Neural crest cell (in vitro differentiated cells): ENCODE measurements around the gene ZNF385B. TPM values are rescaled to one million over a fixed set of nuclear protein-coding genes. Genes with fewer than 3 reads are reported as not detected.

Experiments
- DNase-seq: peaks from one replicate; pipeline ENCODE4 v3.0.0; 2021; ENCODE audit warnings: low read depth, mixed read lengths, low spot score
- H3K27ac Mint-ChIP-seq: one replicate; pipeline ENCODE4 v1.8.0; 2021; ENCODE audit warnings: mild to moderate bottlenecking, mixed read lengths; ENCODE audit not compliant: unreplicated experiment
- H3K27me3 Mint-ChIP-seq: 2 replicates; pipeline ENCODE4 v1.8.0; 2021; ENCODE audit warnings: low read depth, mild to moderate bottlenecking, mixed read lengths
- H3K36me3 Mint-ChIP-seq: 2 replicates; pipeline ENCODE4 v1.8.0; 2021; ENCODE audit warnings: low read depth, mild to moderate bottlenecking, mixed read lengths
- H3K4me1 Mint-ChIP-seq: 2 replicates; pipeline ENCODE4 v1.8.0; 2021; ENCODE audit warnings: mixed read lengths
- H3K4me3 Mint-ChIP-seq: one replicate; pipeline ENCODE4 v1.8.0; 2021; ENCODE audit warnings: mild to moderate bottlenecking, mixed read lengths
- H3K9me3 Mint-ChIP-seq: 2 replicates; pipeline ENCODE4 v1.8.0; 2021; ENCODE audit warnings: mixed read lengths
- total RNA-seq: library from RNA; stranded (reverse); gene quantifications from 2 replicates; pipeline ENCODE4 v1.2.1, GENCODE V29; 2021
- TF ChIP-seq, protein P1 (sequence below): fragments of 200-600 bp; sonication (generic); conservative IDR thresholded peaks from 2 replicates; pipeline ENCODE4 v1.5.0; 2021; ENCODE audit warnings: antibody characterized with exemption, mild to moderate bottlenecking

The ZNF385B gene
- total RNA-seq, 1 donor from 2014 or later = 2.1 TPM

DNA sequence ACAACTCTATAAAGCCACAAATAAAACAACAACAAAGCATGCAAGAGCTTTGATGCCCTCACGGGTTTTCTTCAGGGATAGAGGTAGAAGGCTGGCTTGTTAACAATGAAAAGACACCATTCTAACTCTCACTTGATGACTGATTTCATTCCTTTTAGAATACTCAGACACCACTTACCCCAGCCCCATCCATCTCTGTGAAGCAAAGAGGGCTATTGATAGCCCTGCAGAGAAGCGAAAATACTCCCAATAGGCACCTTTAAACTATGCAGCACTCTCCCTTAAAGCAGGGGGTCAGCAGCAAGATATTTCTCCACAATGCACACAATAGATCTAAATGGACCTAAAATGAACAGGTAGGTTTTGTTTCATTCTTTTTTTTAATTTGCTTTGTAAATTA lies 35.1 kb downstream of the ZNF385B start:
- H3K4me3 Mint-ChIP-seq = no peak overlapping the region
- no peak overlapping the region for H3K27ac Mint-ChIP-seq
- H3K36me3 Mint-ChIP-seq = no peaks in the 10 kb centered on the region
- no peaks in the 10 kb centered on the region for H3K27me3 Mint-ChIP-seq
- no peak for DNase-seq
- H3K9me3 Mint-ChIP-seq = no peaks in the 10 kb centered on the region
- TF ChIP-seq, protein P1, sequence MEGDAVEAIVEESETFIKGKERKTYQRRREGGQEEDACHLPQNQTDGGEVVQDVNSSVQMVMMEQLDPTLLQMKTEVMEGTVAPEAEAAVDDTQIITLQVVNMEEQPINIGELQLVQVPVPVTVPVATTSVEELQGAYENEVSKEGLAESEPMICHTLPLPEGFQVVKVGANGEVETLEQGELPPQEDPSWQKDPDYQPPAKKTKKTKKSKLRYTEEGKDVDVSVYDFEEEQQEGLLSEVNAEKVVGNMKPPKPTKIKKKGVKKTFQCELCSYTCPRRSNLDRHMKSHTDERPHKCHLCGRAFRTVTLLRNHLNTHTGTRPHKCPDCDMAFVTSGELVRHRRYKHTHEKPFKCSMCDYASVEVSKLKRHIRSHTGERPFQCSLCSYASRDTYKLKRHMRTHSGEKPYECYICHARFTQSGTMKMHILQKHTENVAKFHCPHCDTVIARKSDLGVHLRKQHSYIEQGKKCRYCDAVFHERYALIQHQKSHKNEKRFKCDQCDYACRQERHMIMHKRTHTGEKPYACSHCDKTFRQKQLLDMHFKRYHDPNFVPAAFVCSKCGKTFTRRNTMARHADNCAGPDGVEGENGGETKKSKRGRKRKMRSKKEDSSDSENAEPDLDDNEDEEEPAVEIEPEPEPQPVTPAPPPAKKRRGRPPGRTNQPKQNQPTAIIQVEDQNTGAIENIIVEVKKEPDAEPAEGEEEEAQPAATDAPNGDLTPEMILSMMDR = no peak
- no peaks in the 10 kb centered on the region for H3K4me1 Mint-ChIP-seq

GRCh38 chr2:179825494-179825893 lies 35.9 kb downstream of the ZNF385B start:
- Mint-ChIP-seq H3K27ac (no peak overlapping the region), H3K9me3 (no peaks in the 10 kb centered on the region), H3K4me1 (no peaks in the 10 kb centered on the region), H3K4me3 (no peak overlapping the region), H3K27me3 (no peaks in the 10 kb centered on the region), H3K36me3 (no peaks in the 10 kb centered on the region)
- no peak for DNase-seq
- TF ChIP-seq, protein P1 = no peak

DNA sequence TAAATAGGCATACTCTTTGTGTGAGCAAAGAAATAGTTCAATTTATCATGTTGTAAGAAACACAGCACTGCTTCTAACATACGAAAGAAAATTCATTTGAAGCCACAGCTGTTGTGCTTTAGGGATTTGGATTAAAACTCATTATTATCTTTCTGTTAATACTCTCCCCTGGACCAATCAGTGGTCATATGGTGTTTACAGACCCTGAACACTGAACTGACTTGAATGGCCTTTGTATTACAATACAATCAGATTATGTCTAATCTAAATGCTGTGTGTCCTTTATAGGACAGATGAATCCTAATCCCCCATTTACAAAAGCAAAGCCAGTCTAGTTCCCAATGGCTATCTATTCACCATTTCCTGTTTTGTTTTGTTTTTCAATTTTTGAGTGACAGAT lies 36.5 kb downstream of the ZNF385B start:
- DNase-seq = no peak
- H3K27ac Mint-ChIP-seq = no peak overlapping the region
- H3K9me3 Mint-ChIP-seq = no peaks in the 10 kb centered on the region
- H3K36me3 Mint-ChIP-seq = no peaks in the 10 kb centered on the region
- H3K4me3 Mint-ChIP-seq = no peak overlapping the region
- no peaks in the 10 kb centered on the region for H3K4me1 Mint-ChIP-seq
- H3K27me3 Mint-ChIP-seq = no peaks in the 10 kb centered on the region
- TF ChIP-seq, protein P1 = no peak

DNA sequence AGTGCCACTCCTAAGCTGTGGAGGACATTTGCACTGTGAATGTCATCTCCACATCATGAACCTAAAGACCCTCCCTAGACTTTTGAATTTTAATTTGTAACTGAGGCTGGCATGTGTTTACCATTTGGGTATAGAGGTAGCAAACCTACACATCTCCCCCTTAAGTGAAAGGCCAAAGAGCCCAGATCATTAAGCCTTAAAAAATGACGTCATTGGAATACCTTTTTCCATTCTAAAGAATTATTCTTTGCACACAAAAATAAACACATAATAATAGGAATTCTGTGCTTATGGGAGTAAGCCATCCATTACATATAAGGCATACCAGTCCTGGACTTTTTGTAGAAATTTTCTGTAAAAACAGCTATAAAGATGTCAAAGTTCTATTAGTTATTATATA lies 38.9 kb downstream of the ZNF385B start:
- no peak for DNase-seq
- Mint-ChIP-seq H3K9me3 (no peaks in the 10 kb centered on the region), H3K36me3 (no peaks in the 10 kb centered on the region), H3K4me1 (no peaks in the 10 kb centered on the region), H3K27ac (no peak overlapping the region), H3K27me3 (no peaks in the 10 kb centered on the region), H3K4me3 (no peak overlapping the region)
- TF ChIP-seq, protein P1 = no peak

DNA sequence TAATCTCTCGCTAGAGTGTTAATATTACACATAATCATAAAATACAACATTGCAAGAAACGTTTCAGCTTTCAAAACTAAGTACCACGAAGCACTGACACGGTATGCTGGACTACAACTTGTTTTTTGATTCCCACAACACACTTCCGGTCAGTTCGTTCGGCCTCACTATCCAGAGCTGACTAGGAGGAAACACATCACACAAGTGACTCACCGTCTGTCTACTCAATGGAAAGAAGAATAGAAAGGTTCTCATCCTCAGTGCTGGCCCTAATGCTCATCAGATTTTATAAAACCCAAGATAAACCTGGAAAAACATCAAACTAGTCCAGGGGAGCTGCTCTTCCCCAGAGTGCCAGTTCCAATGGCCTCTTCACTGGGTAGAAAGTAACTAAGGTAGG lies 42.9 kb downstream of the ZNF385B start:
- TF ChIP-seq, protein P1 = no peak
- H3K36me3 Mint-ChIP-seq = no peaks in the 10 kb centered on the region
- H3K4me3 Mint-ChIP-seq = no peak overlapping the region
- no peaks in the 10 kb centered on the region for H3K9me3 Mint-ChIP-seq
- no peak overlapping the region for H3K27ac Mint-ChIP-seq
- H3K4me1 Mint-ChIP-seq = no peaks in the 10 kb centered on the region
- DNase-seq = no peak
- no peaks in the 10 kb centered on the region for H3K27me3 Mint-ChIP-seq
